22Rv1 (cell line): ENCODE data around the gene AKAP6.

Experiments used
- ZFX ChIP-seq: fragments of 450-650 bp; IDR thresholded peaks from 2 replicates; pipeline ENCODE4 v1.6.1; 2017; ENCODE audit warnings: antibody characterized with exemption, borderline replicate concordance
- TF ChIP-seq, protein P1 (sequence below): fragments of 450-650 bp; IDR thresholded peaks from 2 replicates; pipeline ENCODE4 v1.5.1; 2017; ENCODE audit warnings: mild to moderate bottlenecking

DNA sequence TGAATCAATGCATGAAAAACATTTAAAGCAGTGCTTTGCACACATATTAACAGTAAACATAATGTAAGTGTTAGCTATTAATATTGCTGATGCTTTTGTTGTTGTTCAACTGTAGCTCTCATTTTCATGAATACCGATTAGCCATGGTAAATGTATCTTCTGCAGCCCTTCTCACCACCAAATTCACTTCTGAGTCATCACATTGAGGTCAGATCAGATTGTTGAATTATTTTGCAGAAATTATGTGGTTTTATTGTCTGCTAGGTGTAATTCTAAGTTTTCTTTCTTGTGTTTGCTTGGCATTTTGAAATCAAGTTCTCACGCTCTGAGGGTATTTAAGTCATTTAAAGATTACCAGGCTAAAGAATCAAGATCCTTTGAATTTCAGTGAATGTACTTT, 74.6 kb downstream of the AKAP6 start:
- TF ChIP-seq, protein P1, sequence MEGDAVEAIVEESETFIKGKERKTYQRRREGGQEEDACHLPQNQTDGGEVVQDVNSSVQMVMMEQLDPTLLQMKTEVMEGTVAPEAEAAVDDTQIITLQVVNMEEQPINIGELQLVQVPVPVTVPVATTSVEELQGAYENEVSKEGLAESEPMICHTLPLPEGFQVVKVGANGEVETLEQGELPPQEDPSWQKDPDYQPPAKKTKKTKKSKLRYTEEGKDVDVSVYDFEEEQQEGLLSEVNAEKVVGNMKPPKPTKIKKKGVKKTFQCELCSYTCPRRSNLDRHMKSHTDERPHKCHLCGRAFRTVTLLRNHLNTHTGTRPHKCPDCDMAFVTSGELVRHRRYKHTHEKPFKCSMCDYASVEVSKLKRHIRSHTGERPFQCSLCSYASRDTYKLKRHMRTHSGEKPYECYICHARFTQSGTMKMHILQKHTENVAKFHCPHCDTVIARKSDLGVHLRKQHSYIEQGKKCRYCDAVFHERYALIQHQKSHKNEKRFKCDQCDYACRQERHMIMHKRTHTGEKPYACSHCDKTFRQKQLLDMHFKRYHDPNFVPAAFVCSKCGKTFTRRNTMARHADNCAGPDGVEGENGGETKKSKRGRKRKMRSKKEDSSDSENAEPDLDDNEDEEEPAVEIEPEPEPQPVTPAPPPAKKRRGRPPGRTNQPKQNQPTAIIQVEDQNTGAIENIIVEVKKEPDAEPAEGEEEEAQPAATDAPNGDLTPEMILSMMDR, result no peak
- TF ChIP-seq ZFX, result no peak
